PC-3 (cell line): ENCODE measurements around the gene SMG6.

Experiments used
- CTCF ChIP-seq: fragments of 300-600 bp; sonication (generic); conservative IDR thresholded peaks from 2 replicates; pipeline ENCODE4 v1.5.1; 2017; ENCODE audit warnings: antibody characterized with exemption, low read depth, mild to moderate bottlenecking, low read length
- EZH2 ChIP-seq: fragments of 300-600 bp; sonication (generic); IDR thresholded peaks from one replicate; pipeline ENCODE4 v1.6.1; 2017; ENCODE audit warnings: antibody characterized with exemption, mild to moderate bottlenecking, low read length; ENCODE audit not compliant: unreplicated experiment
- EZH2phosphoT487 ChIP-seq: fragments of 300-600 bp; sonication (generic); IDR thresholded peaks from 2 replicates; pipeline ENCODE4 v1.6.1; 2018; ENCODE audit warnings: mild to moderate bottlenecking, antibody characterized with exemption, low read length, borderline replicate concordance

- TF ChIP-seq EZH2phosphoT487, result no peak
- no peak for TF ChIP-seq CTCF
- TF ChIP-seq EZH2, result no peak
Observed at GRCh38 chr17:2303204-2304188, at the start of gene SMG6, which contains the start of gene SRR.
